ENCODE data around the gene EXOSC10. TPM values are rescaled to one million over a fixed set of nuclear protein-coding genes. Genes with fewer than 3 reads are reported as not detected.

Gene EXOSC10
- total and polyA plus RNA-seq, 9 of the 15 experiments (the other 6 are each of a cell fraction or from before 2014, with no cell fraction given), result 23.4 to 150 (median 105) TPM

- TF ChIP-seq FOXP4 (CRISPR knock-in tag; IDR thresholded peaks at IDR 0.05; ENCODE audit: borderline replicate concordance) (peak; percentile 68; the same call in 1 of the 2 replicates), ZBTB34 (CRISPR knock-in tag; IDR thresholded peaks at IDR 0.05) (no peak), ZNF263 (CRISPR knock-in tag; IDR thresholded peaks at IDR 0.05; ENCODE audit: borderline replicate concordance) (peak; percentile 58; the same call in 1 of the 2 replicates), PTTG1 (tag; IDR thresholded peaks at IDR 0.05; ENCODE audit: low read depth) (no peak), HNRNPH1 (optimal IDR thresholded peaks at IDR 0.05; ENCODE audit: low read depth, low read length) (no peak), RFX7 (CRISPR knock-in tag; IDR thresholded peaks at IDR 0.05) (no peak), MIER1 (IDR thresholded peaks at IDR 0.05; ENCODE audit: low read depth) (peak; percentile 92), POLR2AphosphoS2 (IDR thresholded peaks at IDR 0.05; ENCODE audit: low read length) (peak; percentile 19; the same call in 1 of the 2 replicates), ETV6 (IDR thresholded peaks at IDR 0.05; ENCODE audit: borderline replicate concordance in 1 of 2, low read depth in 2 of 2, low read length in 1 of 2) (no peak), ETV6 (CRISPR knock-in tag; IDR thresholded peaks at IDR 0.05; ENCODE audit: borderline replicate concordance) (no peak; the same call in 1 of the 2 replicates), TARDBP (IDR thresholded peaks at IDR 0.05) (no peak), SIN3A (IDR thresholded peaks at IDR 0.05; ENCODE audit: borderline replicate concordance in 2 of 2, control insufficient read depth in 1 of 2, low read depth in 2 of 2, low read length in 2 of 2) (peak in 1 of 2 experiments; percentile 88; a peak in 2 of 4 replicates), KDM2B (CRISPR knock-in tag; IDR thresholded peaks at IDR 0.05) (no peak), ZBTB12 (CRISPR knock-in tag; IDR thresholded peaks at IDR 0.05) (no peak), E2F6 (IDR thresholded peaks at IDR 0.05; ENCODE audit: borderline replicate concordance in 1 of 2, extremely low read depth in 1 of 2, insufficient read depth in 1 of 2, insufficient read length in 1 of 2, low read depth in 1 of 2, low read length in 1 of 2, poor library complexity in 1 of 2, severe bottlenecking in 1 of 2) (peak in 1 of 2 experiments; percentile 20)
- TF ChIP-seq, protein P1, sequence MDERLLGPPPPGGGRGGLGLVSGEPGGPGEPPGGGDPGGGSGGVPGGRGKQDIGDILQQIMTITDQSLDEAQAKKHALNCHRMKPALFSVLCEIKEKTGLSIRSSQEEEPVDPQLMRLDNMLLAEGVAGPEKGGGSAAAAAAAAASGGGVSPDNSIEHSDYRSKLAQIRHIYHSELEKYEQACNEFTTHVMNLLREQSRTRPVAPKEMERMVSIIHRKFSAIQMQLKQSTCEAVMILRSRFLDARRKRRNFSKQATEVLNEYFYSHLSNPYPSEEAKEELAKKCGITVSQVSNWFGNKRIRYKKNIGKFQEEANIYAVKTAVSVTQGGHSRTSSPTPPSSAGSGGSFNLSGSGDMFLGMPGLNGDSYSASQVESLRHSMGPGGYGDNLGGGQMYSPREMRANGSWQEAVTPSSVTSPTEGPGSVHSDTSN (CRISPR knock-in tag; IDR thresholded peaks at IDR 0.05; ENCODE audit: low read depth), result no peak
- TF ChIP-seq, protein P1 (tag; conservative IDR thresholded peaks at IDR 0.05; ENCODE audit: low read depth), result no peak
- TF ChIP-seq, protein P2, sequence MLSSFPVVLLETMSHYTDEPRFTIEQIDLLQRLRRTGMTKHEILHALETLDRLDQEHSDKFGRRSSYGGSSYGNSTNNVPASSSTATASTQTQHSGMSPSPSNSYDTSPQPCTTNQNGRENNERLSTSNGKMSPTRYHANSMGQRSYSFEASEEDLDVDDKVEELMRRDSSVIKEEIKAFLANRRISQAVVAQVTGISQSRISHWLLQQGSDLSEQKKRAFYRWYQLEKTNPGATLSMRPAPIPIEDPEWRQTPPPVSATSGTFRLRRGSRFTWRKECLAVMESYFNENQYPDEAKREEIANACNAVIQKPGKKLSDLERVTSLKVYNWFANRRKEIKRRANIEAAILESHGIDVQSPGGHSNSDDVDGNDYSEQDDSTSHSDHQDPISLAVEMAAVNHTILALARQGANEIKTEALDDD (IDR thresholded peaks at IDR 0.05), result no peak
These were observed 45.9 kb downstream of the EXOSC10 start (continued) for GRCh38 chr1:11053758-11054137.

All from K562 (cell line).